Hematopoietic multipotent progenitor cell treated with erythropoietin and hydrocortisone succinate and interleukin-3 and kit ligand, for 4 days (in vitro differentiated cells): ENCODE results near the gene SEMA7A.
A peak's percentile ranks its signal among the peaks of the same experiment; 100 is the strongest.

Experiments used
- DNase-seq: peaks from one replicate; pipeline ENCODE4 v3.0.0-alpha.2; 2015

SEMA7A gene

GRCh38 chr15:74384881-74385643, 48.7 kb downstream of the SEMA7A start:
- DNase-seq: peak; percentile 81

DNA sequence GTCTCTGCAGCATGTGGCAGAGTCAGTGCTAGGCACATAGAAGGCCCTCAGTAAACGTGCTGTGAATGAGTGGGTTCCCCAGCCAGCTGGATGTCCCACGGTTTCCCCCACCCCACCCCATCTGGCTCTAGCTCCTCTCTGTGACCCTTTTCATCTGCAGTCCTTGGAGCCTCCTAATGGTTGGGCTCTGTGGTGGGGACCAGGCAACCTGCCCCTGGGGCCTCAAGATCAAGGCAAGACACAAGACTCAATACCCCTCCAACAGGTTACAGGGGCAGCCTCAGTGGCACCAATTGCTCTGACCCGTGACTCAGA, 49.2 kb downstream of the SEMA7A start:
- DNase-seq: no peak

DNA sequence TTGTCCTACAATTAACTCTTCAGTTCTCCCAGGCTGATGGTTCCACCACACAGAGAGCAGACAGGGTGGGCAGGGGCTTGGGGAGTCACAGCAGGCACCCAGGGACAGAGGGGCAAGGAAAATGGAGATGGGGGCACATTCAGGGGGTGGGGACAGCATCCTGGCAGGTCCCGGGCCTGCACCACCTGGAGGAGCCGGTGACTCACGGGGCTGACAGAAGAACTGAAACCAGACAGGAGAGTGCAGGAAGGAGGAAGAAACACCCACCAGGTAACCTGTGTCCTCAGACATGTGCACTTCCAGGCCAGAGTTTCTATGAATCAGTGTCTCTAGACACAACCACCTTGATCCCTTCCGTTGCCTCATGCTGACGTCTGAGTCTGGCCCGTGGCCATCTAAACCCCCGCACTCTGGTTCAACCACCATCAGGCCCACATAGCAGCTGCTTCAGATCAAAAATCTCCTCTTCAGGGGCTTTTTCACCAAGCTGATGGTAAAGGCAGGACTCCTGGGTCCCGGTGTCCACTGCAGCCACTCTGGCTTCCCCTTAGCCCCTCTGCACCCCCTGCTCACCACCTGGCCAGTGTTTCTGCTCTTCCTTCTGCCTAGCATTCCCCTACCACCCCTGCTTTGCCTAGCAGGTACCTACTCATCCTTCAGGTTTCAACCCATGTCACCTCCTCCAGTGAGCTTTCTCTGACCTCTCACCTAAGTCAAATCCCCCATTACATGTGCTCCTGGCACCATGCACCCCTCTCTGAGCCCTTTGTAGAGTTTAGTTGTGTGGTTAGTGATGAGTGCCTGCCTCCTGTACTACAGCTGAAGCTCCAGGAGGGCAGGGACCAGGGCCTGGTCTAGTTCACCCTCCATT, 49.8 kb downstream of the SEMA7A start:
- DNase-seq: no peak

- DNase-seq: no peak
Measured at GRCh38 chr15:74383286-74383685, 50.5 kb downstream of the SEMA7A start.

GRCh38 chr15:74382004-74382816, 51.5 kb downstream of the SEMA7A start:
- peak; percentile 91 for DNase-seq

DNA sequence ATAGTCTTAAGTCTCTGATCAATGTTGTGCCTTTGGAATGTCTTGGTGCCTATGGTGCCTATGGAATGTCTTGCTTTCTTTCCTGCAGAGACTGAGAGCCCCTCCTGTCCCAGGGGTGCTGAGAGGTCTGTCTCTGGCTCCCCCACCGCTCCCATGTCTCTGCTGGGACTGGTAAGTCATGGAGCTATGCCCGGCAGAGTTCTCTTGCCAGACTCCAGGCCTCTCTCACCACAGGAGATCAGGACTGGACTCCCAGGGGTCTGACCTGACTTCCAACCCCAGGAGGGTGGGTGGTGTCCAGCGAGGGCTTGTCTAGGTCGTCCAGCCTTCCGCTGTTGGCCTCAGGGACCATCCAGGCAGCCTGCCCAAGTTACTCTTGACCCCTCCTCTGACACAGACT, 52.3 kb downstream of the SEMA7A start:
- no peak for DNase-seq

- no peak for DNase-seq
Measured at GRCh38 chr15:74381190-74381453, 52.6 kb downstream of the SEMA7A start.

GRCh38 chr15:74380361-74381189, 53.2 kb downstream of the SEMA7A start:
- DNase-seq: no peak

- DNase-seq: no peak
Measured at GRCh38 chr15:74378848-74379247, 54.9 kb downstream of the SEMA7A start.

- DNase-seq: no peak
Measured at GRCh38 chr15:74377831-74378766, 55.7 kb downstream of the SEMA7A start.

GRCh38 chr15:74376825-74377581, 56.8 kb downstream of the SEMA7A start:
- no peak for DNase-seq

GRCh38 chr15:74376226-74376625, 57.5 kb downstream of the SEMA7A start:
- DNase-seq: no peak

GRCh38 chr15:74375303-74375693, 58.5 kb downstream of the SEMA7A start:
- peak; percentile 95 for DNase-seq

- no peak for DNase-seq
Measured at GRCh38 chr15:74374648-74375302, 59.0 kb downstream of the SEMA7A start.

DNA sequence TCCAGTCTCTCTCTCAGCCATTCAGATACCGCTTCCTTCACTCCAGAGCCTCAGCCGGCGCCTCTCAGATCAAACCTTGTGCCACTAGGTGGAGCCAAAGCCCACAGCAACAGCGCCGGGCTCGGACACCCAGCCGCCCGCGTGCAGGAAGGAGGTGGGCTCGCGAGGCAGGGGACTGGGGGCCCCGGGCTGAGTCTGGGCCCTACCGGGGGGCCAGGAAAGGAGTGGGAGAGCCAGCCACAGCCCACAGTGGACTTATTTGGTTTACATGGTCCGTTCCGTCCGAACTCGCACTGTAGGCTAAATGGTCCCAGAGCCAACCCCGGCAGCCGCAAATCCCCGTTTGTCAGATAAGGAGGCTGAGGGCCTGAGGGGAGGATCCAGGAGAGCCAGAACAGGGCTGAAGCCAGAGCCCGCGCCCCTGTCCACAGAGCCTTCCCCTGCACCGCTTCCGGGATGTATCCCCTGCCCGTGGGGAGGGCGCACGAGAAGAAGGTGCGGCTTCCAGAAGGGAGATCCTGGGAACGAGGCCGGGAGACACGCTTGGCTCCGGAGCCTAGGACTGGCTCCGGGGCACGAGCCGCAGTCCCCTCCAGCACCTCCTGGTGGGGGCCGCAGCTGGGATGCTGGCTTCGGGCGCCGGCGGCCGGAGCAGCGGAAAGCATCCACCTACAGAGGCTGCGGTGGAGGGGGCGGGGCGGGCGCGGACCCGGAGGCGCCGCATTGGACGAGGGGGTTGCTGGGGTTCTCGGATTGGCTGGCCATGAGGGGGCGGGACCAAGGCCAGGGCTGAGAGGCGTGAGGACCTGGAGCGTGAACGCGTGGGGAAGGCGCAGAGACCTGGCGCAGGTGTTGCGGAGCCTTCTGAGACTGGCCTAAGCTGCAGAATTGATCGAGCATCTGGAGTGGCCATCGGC, 59.8 kb downstream of the SEMA7A start:
- DNase-seq: peak; percentile 97

GRCh38 chr15:74373056-74373650, 60.6 kb downstream of the SEMA7A start:
- no peak for DNase-seq

DNA sequence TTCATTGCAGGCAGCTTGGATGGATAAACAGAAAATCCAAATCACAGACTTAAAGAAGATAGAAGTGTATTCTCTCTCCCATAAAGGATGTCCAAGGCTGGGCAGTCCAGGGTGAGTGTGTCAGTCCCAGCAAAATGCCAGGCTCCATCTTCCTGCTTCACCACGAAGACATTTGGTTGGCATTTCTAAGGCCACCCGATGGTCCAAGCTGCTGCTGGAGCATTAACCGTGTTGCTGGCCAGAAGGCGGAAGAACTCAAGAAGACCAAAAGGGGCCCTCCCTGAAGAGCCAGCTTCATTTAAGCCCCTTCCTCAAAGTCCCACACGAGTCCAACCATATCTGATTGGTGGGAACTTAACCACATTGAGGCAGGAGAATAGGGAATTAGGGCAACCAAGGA, 63.3 kb downstream of the SEMA7A start:
- no peak for DNase-seq

GRCh38 chr15:74369756-74370155, 64.0 kb downstream of the SEMA7A start:
- no peak for DNase-seq
